Measurements from ENCODE around the gene CCDC97. TPM values are rescaled to one million over a fixed set of nuclear protein-coding genes. Genes with fewer than 3 reads are reported as not detected.
A peak's percentile ranks its signal among the peaks of the same experiment; 100 is the strongest.

Gene CCDC97
- polyA plus RNA-seq, 1 of the 3 experiments (the other 2 are of a cell fraction): 9.6 TPM

- TF ChIP-seq YY1 (IDR thresholded peaks at IDR 0.05; ENCODE audit: low read depth) (no peak), TEAD4 (IDR thresholded peaks at IDR 0.05; ENCODE audit: borderline replicate concordance, insufficient read depth) (no peak), IRF3 (IDR thresholded peaks at IDR 0.05; ENCODE audit: low read depth, low read length) (no peak), FOXM1 (IDR thresholded peaks at IDR 0.05; ENCODE audit: low read depth) (no peak), RCOR1 (IDR thresholded peaks at IDR 0.05; ENCODE audit: low read length) (no peak), ELF1 (IDR thresholded peaks at IDR 0.05) (no peak), GATA2 (CRISPR knock-in tag; IDR thresholded peaks at IDR 0.05) (no peak), CTCF (IDR thresholded peaks at IDR 0.05) (no peak), SIN3A (IDR thresholded peaks at IDR 0.05; ENCODE audit: borderline replicate concordance, low read depth, low read length) (no peak), GABPA (IDR thresholded peaks at IDR 0.05; ENCODE audit: low read depth) (no peak), EP300 (IDR thresholded peaks at IDR 0.05; ENCODE audit: borderline replicate concordance in 1 of 2, low read depth in 1 of 2, low read length in 1 of 2) (no peak), RFX5 (IDR thresholded peaks at IDR 0.05; ENCODE audit: low read length) (no peak), TCF12 (IDR thresholded peaks at IDR 0.05) (no peak)
- Histone ChIP-seq H2AFZ (ENCODE audit: low read depth) (no peak overlapping the region), H3K27me3 (ENCODE audit: insufficient read depth) (no peaks in the 10 kb centered on the region), H4K20me1 (ENCODE audit: insufficient read depth) (peaks cover 72% of the 10 kb centered on the region), H3K9me2 (no peaks in the 10 kb centered on the region), H3K4me2 (no peak overlapping the region), H3K79me2 (ENCODE audit: insufficient read depth) (peaks cover 93% of the 10 kb centered on the region), H3K9me3 (no peaks in the 10 kb centered on the region), H3K36me3 (replicated peaks in 1 of 2; ENCODE audit: control insufficient read depth in 1 of 2, insufficient read depth in 2 of 2, low read length in 1 of 2) (peaks cover 6 to 71% of the 10 kb centered on the region in 2 experiments), H3K9ac (no peak overlapping the region), H3K27ac (ENCODE audit: low read depth in 2 of 2, low read length in 1 of 2) (no peak overlapping the region), H3F3A (replicated peaks; ENCODE audit: insufficient read depth) (peaks cover 34% of the 10 kb centered on the region), H3K4me1 (ENCODE audit: control insufficient read depth in 1 of 2, insufficient read depth in 2 of 2, low read depth in 1 of 2, low read length in 1 of 2) (no peaks in the 10 kb centered on the region; a peak in 1 of 4 replicates), H3K4me3 (ENCODE audit: low read depth in 2 of 2, low read length in 1 of 2) (no peak overlapping the region)
- CTCF ChIA-PET: interaction anchor here (0.7 to 1.8 kb wide), 3 partner anchors 13 to 966 kb away, joined by 3 to 7 read pairs (median 6); no protein-coding TSS in a partner anchor
- no peak for DNase-seq
- POLR2A ChIA-PET: no interaction called here
- WGBS (ENCODE audit: low lambda C conversion rate): 92% methylated on average over 10 of the region's 10 CpGs
These were observed 25.5 kb downstream of the CCDC97 start for GRCh38 chr19:41335467-41335866.

- H3K9ac ChIP-seq: no peak overlapping the region
- no peaks in the 10 kb centered on the region for H3K4me1 ChIP-seq (ENCODE audit: control insufficient read depth in 1 of 2, insufficient read depth in 2 of 2, low read depth in 1 of 2, low read length in 1 of 2)
- no peak for DNase-seq
- H3K4me2 ChIP-seq: no peak overlapping the region
- POLR2A ChIA-PET: no interaction called here
- no peaks in the 10 kb centered on the region for H3K9me2 ChIP-seq
- H3K79me2 ChIP-seq (ENCODE audit: insufficient read depth): peaks cover 96% of the 10 kb centered on the region
- no peak overlapping the region for H3K4me3 ChIP-seq (ENCODE audit: low read depth in 2 of 2, low read length in 1 of 2)
- peaks cover 86% of the 10 kb centered on the region for H4K20me1 ChIP-seq (ENCODE audit: insufficient read depth)
- H3F3A ChIP-seq (replicated peaks; ENCODE audit: insufficient read depth): peaks cover 33% of the 10 kb centered on the region
- no peaks in the 10 kb centered on the region for H3K27me3 ChIP-seq (ENCODE audit: insufficient read depth)
- no peaks in the 10 kb centered on the region for H3K9me3 ChIP-seq
- WGBS (ENCODE audit: low lambda C conversion rate): 88% methylated on average over 5 of the region's 5 CpGs
- peaks cover 9 to 76% of the 10 kb centered on the region in 2 experiments for H3K36me3 ChIP-seq (replicated peaks in 1 of 2; ENCODE audit: control insufficient read depth in 1 of 2, insufficient read depth in 2 of 2, low read length in 1 of 2)
- CTCF ChIA-PET: no interaction called here
- H2AFZ ChIP-seq (ENCODE audit: low read depth): no peak overlapping the region
- no peak overlapping the region for H3K27ac ChIP-seq (ENCODE audit: low read depth in 2 of 2, low read length in 1 of 2)
- TF ChIP-seq NFIC (IDR thresholded peaks at IDR 0.05; ENCODE audit: borderline replicate concordance) (no peak), MXI1 (IDR thresholded peaks at IDR 0.05; ENCODE audit: low read depth, low read length) (no peak), MEF2A (IDR thresholded peaks at IDR 0.05; ENCODE audit: borderline replicate concordance, low read depth) (no peak), ELF1 (IDR thresholded peaks at IDR 0.05) (no peak), IRF3 (IDR thresholded peaks at IDR 0.05; ENCODE audit: low read depth, low read length) (no peak), JUND (IDR thresholded peaks at IDR 0.05) (0 out of 2 replicates have a peak, but pooled peaks have one; percentile 34), FOXJ3 (CRISPR knock-in tag; IDR thresholded peaks at IDR 0.05) (no peak), RAD21 (IDR thresholded peaks at IDR 0.05; ENCODE audit: low read length) (no peak), SMC3 (IDR thresholded peaks at IDR 0.05; ENCODE audit: low read depth, low read length) (no peak), EP300 (IDR thresholded peaks at IDR 0.05; ENCODE audit: borderline replicate concordance in 1 of 2, low read depth in 1 of 2, low read length in 1 of 2) (no peak), USF2 (IDR thresholded peaks at IDR 0.05; ENCODE audit: borderline replicate concordance, low read depth, low read length) (no peak), NRF1 (IDR thresholded peaks at IDR 0.05; ENCODE audit: low read depth, low read length) (no peak), FOSL2 (IDR thresholded peaks at IDR 0.05; ENCODE audit: borderline replicate concordance, low read depth) (peak; percentile 29; the same call in 1 of the 2 replicates), YY1 (IDR thresholded peaks at IDR 0.05; ENCODE audit: low read depth) (no peak), TCF12 (IDR thresholded peaks at IDR 0.05) (0 out of 2 replicates have a peak, but pooled peaks have one; percentile 12), SIN3A (IDR thresholded peaks at IDR 0.05; ENCODE audit: borderline replicate concordance, low read depth, low read length) (peak; percentile 55; the same call in 1 of the 2 replicates), EZH2phosphoT487 (IDR thresholded peaks at IDR 0.05; ENCODE audit: borderline replicate concordance, low read depth) (no peak), POLR2AphosphoS5 (IDR thresholded peaks at IDR 0.05; ENCODE audit: low read depth, low read length) (no peak)
These were observed 30.0 kb downstream of the CCDC97 start for GRCh38 chr19:41339936-41340335.

Measured in SK-N-SH (cell line).